ENCODE measurements around the gene SORCS2. TPM values are rescaled to one million over a fixed set of nuclear protein-coding genes. Genes with fewer than 3 reads are reported as not detected.
A peak's percentile ranks its signal among the peaks of the same experiment; 100 is the strongest.

The SORCS2 gene
- total RNA-seq, 2 donors from 2014 or later = not detected

- Mint-ChIP-seq H3K27me3 (peaks cover 39% of the 10 kb centered on the region), H3K36me3 (ENCODE audit: low read depth) (peaks cover 3% of the 10 kb centered on the region), H3K4me3 (no peak overlapping the region), H3K4me1 (peaks cover 2% of the 10 kb centered on the region), H3K27ac (no peak overlapping the region)
- ATAC-seq (no peak), DNase-seq (no peak)
- H3K9me3 ChIP-seq (ENCODE audit: control insufficient read depth, low read length, poor library complexity, severe bottlenecking) = no peaks in the 10 kb centered on the region
Measured at GRCh38 chr4:7697343-7697742, 505.0 kb downstream of the SORCS2 start.

GRCh38 chr4:7697821-7698220 is 505.5 kb downstream of the SORCS2 start:
- Mint-ChIP-seq H3K36me3 (ENCODE audit: low read depth) (peaks cover 3% of the 10 kb centered on the region), H3K4me1 (peaks cover 2% of the 10 kb centered on the region), H3K27me3 (peaks cover 43% of the 10 kb centered on the region), H3K4me3 (no peak overlapping the region), H3K27ac (no peak overlapping the region)
- ATAC-seq (no peak), DNase-seq (no peak)
- no peaks in the 10 kb centered on the region for H3K9me3 ChIP-seq (ENCODE audit: control insufficient read depth, low read length, poor library complexity, severe bottlenecking)

GRCh38 chr4:7698584-7698983 is 506.2 kb downstream of the SORCS2 start:
- H3K9me3 ChIP-seq (ENCODE audit: control insufficient read depth, low read length, poor library complexity, severe bottlenecking) = no peaks in the 10 kb centered on the region
- Mint-ChIP-seq H3K27ac (no peak overlapping the region), H3K4me3 (no peak overlapping the region), H3K4me1 (peaks cover 9% of the 10 kb centered on the region), H3K27me3 (peaks cover 51% of the 10 kb centered on the region), H3K36me3 (ENCODE audit: low read depth) (peaks cover 3% of the 10 kb centered on the region)
- no peak for DNase-seq
- no peak for ATAC-seq

GRCh38 chr4:7699031-7699430 is 506.7 kb downstream of the SORCS2 start:
- ATAC-seq (no peak), DNase-seq (no peak)
- Mint-ChIP-seq H3K4me3 (no peak overlapping the region), H3K36me3 (ENCODE audit: low read depth) (peaks cover 3% of the 10 kb centered on the region), H3K27ac (no peak overlapping the region), H3K4me1 (peaks cover 9% of the 10 kb centered on the region), H3K27me3 (peaks cover 51% of the 10 kb centered on the region)
- no peaks in the 10 kb centered on the region for H3K9me3 ChIP-seq (ENCODE audit: control insufficient read depth, low read length, poor library complexity, severe bottlenecking)

GRCh38 chr4:7699825-7700224 is 507.5 kb downstream of the SORCS2 start:
- Mint-ChIP-seq H3K4me3 (no peak overlapping the region), H3K4me1 (peaks cover 9% of the 10 kb centered on the region), H3K27me3 (peaks cover 51% of the 10 kb centered on the region), H3K27ac (no peak overlapping the region), H3K36me3 (ENCODE audit: low read depth) (peaks cover 3% of the 10 kb centered on the region)
- DNase-seq = no peak
- ATAC-seq = no peak
- H3K9me3 ChIP-seq (ENCODE audit: control insufficient read depth, low read length, poor library complexity, severe bottlenecking) = no peaks in the 10 kb centered on the region

- DNase-seq (no peak), ATAC-seq (no peak)
- no peaks in the 10 kb centered on the region for H3K9me3 ChIP-seq (ENCODE audit: control insufficient read depth, low read length, poor library complexity, severe bottlenecking)
- peaks cover 2% of the 10 kb centered on the region for H3K36me3 Mint-ChIP-seq (ENCODE audit: low read depth)
- peaks cover 9% of the 10 kb centered on the region for H3K4me1 Mint-ChIP-seq
- H3K27me3 Mint-ChIP-seq = peaks cover 51% of the 10 kb centered on the region
- H3K27ac Mint-ChIP-seq = no peak overlapping the region
- no peak overlapping the region for H3K4me3 Mint-ChIP-seq
Measured at GRCh38 chr4:7700665-7701064, 508.3 kb downstream of the SORCS2 start.

GRCh38 chr4:7701866-7702649 is 509.7 kb downstream of the SORCS2 start:
- no peaks in the 10 kb centered on the region for H3K36me3 Mint-ChIP-seq (ENCODE audit: low read depth)
- DNase-seq = no peak
- no peaks in the 10 kb centered on the region for H3K9me3 ChIP-seq (ENCODE audit: control insufficient read depth, low read length, poor library complexity, severe bottlenecking)
- no peak overlapping the region for H3K27ac Mint-ChIP-seq
- ATAC-seq = no peak
- H3K4me1 Mint-ChIP-seq = peaks cover 9% of the 10 kb centered on the region
- H3K27me3 Mint-ChIP-seq = peaks cover 44% of the 10 kb centered on the region
- no peak overlapping the region for H3K4me3 Mint-ChIP-seq

GRCh38 chr4:7703688-7704087 is 511.4 kb downstream of the SORCS2 start:
- no peaks in the 10 kb centered on the region for H3K36me3 Mint-ChIP-seq (ENCODE audit: low read depth)
- peaks cover 28% of the 10 kb centered on the region for H3K27me3 Mint-ChIP-seq
- no peaks in the 10 kb centered on the region for H3K9me3 ChIP-seq (ENCODE audit: control insufficient read depth, low read length, poor library complexity, severe bottlenecking)
- H3K4me1 Mint-ChIP-seq = peaks cover 9% of the 10 kb centered on the region
- no peak for ATAC-seq
- no peak overlapping the region for H3K27ac Mint-ChIP-seq
- no peak for DNase-seq
- H3K4me3 Mint-ChIP-seq = no peak overlapping the region

- H3K27ac Mint-ChIP-seq = no peak overlapping the region
- H3K4me3 Mint-ChIP-seq = no peak overlapping the region
- H3K27me3 Mint-ChIP-seq = peaks cover 24% of the 10 kb centered on the region
- H3K4me1 Mint-ChIP-seq = peaks cover 8% of the 10 kb centered on the region
- ATAC-seq (no peak), DNase-seq (no peak)
- H3K36me3 Mint-ChIP-seq (ENCODE audit: low read depth) = no peaks in the 10 kb centered on the region
- H3K9me3 ChIP-seq (ENCODE audit: control insufficient read depth, low read length, poor library complexity, severe bottlenecking) = no peaks in the 10 kb centered on the region
Measured at GRCh38 chr4:7704091-7704490, 511.8 kb downstream of the SORCS2 start.

- no peaks in the 10 kb centered on the region for H3K9me3 ChIP-seq (ENCODE audit: control insufficient read depth, low read length, poor library complexity, severe bottlenecking)
- Mint-ChIP-seq H3K4me3 (no peak overlapping the region), H3K4me1 (peaks cover 8% of the 10 kb centered on the region), H3K36me3 (ENCODE audit: low read depth) (no peaks in the 10 kb centered on the region), H3K27ac (no peak overlapping the region), H3K27me3 (peaks cover 20% of the 10 kb centered on the region)
- ATAC-seq = no peak
- DNase-seq = no peak
Measured at GRCh38 chr4:7704625-7705024, 512.3 kb downstream of the SORCS2 start.

- Mint-ChIP-seq H3K4me3 (no peak overlapping the region), H3K27me3 (peaks cover 16% of the 10 kb centered on the region), H3K4me1 (peaks cover 8% of the 10 kb centered on the region), H3K27ac (no peak overlapping the region), H3K36me3 (ENCODE audit: low read depth) (no peaks in the 10 kb centered on the region)
- no peaks in the 10 kb centered on the region for H3K9me3 ChIP-seq (ENCODE audit: control insufficient read depth, low read length, poor library complexity, severe bottlenecking)
- ATAC-seq (no peak), DNase-seq (no peak)
Measured at GRCh38 chr4:7705062-7705461, 512.7 kb downstream of the SORCS2 start.

GRCh38 chr4:7705593-7705992 is 513.3 kb downstream of the SORCS2 start:
- Mint-ChIP-seq H3K27me3 (peaks cover 12% of the 10 kb centered on the region), H3K36me3 (ENCODE audit: low read depth) (no peaks in the 10 kb centered on the region)

GRCh38 chr4:7708238-7708637 is 515.9 kb downstream of the SORCS2 start:
- H3K4me1 Mint-ChIP-seq = peaks cover 3% of the 10 kb centered on the region
- H3K27ac Mint-ChIP-seq = no peak overlapping the region
- H3K27me3 Mint-ChIP-seq = peaks cover 4% of the 10 kb centered on the region

More at GRCh38 chr4:7705593-7705992, 513.3 kb downstream of the SORCS2 start:
- Mint-ChIP-seq H3K4me3 (no peak overlapping the region), H3K4me1 (peaks cover 8% of the 10 kb centered on the region), H3K27ac (no peak overlapping the region)
- no peaks in the 10 kb centered on the region for H3K9me3 ChIP-seq (ENCODE audit: control insufficient read depth, low read length, poor library complexity, severe bottlenecking)
- DNase-seq = no peak
- ATAC-seq = no peak

GRCh38 chr4:7708981-7709380 is 516.6 kb downstream of the SORCS2 start:
- no peaks in the 10 kb centered on the region for H3K4me1 Mint-ChIP-seq
- no peaks in the 10 kb centered on the region for H3K9me3 ChIP-seq (ENCODE audit: control insufficient read depth, low read length, poor library complexity, severe bottlenecking)
- H3K27ac Mint-ChIP-seq = no peak overlapping the region
- no peak overlapping the region for H3K4me3 Mint-ChIP-seq
- H3K27me3 Mint-ChIP-seq = no peaks in the 10 kb centered on the region
- ATAC-seq (no peak), DNase-seq (no peak)
- H3K36me3 Mint-ChIP-seq (ENCODE audit: low read depth) = no peaks in the 10 kb centered on the region

More at GRCh38 chr4:7708238-7708637, 515.9 kb downstream of the SORCS2 start:
- DNase-seq = no peak
- no peak for ATAC-seq
- Mint-ChIP-seq H3K36me3 (ENCODE audit: low read depth) (no peaks in the 10 kb centered on the region), H3K4me3 (peak overlapping the region; percentile 9)
- H3K9me3 ChIP-seq (ENCODE audit: control insufficient read depth, low read length, poor library complexity, severe bottlenecking) = no peaks in the 10 kb centered on the region

Measured in T-helper 17 cell (primary cell).